Panc1 (cell line): Measurements from ENCODE around the gene SEPTIN11.

Experiments
- POLR2AphosphoS5 ChIP-seq: IDR thresholded peaks from 2 replicates; pipeline ENCODE4 v1.6.1; 2012; ENCODE audit warnings: mild to moderate bottlenecking, low read depth, low read length, moderate library complexity
- TCF7L2 ChIP-seq: IDR thresholded peaks from 2 replicates; pipeline ENCODE4 v1.6.1; 2011; ENCODE audit warnings: mild to moderate bottlenecking, low read depth, low read length, inconsistent platforms
- TF ChIP-seq, protein P1 (sequence below): fragments of 450-650 bp; IDR thresholded peaks from 2 replicates; pipeline ENCODE4 v1.5.1; 2017; ENCODE audit warnings: mild to moderate bottlenecking

- no peak for TF ChIP-seq TCF7L2
- TF ChIP-seq POLR2AphosphoS5 = no peak
- TF ChIP-seq, protein P1, sequence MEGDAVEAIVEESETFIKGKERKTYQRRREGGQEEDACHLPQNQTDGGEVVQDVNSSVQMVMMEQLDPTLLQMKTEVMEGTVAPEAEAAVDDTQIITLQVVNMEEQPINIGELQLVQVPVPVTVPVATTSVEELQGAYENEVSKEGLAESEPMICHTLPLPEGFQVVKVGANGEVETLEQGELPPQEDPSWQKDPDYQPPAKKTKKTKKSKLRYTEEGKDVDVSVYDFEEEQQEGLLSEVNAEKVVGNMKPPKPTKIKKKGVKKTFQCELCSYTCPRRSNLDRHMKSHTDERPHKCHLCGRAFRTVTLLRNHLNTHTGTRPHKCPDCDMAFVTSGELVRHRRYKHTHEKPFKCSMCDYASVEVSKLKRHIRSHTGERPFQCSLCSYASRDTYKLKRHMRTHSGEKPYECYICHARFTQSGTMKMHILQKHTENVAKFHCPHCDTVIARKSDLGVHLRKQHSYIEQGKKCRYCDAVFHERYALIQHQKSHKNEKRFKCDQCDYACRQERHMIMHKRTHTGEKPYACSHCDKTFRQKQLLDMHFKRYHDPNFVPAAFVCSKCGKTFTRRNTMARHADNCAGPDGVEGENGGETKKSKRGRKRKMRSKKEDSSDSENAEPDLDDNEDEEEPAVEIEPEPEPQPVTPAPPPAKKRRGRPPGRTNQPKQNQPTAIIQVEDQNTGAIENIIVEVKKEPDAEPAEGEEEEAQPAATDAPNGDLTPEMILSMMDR = no peak
Measured at GRCh38 chr4:76962406-76963130, 13.0 kb downstream of the SEPTIN11 start.
